ENCODE data around the gene THRB.

THRB gene

GRCh38 chr3:24487325-24488262 is 7.1 kb downstream of the THRB start:
- no peak for DNase-seq

- DNase-seq, result no peak
Measured at GRCh38 chr3:24485511-24485910, 9.1 kb downstream of the THRB start.

GRCh38 chr3:24483873-24484272 is 10.8 kb downstream of the THRB start:
- no peak for DNase-seq

- DNase-seq, result no peak
Measured at GRCh38 chr3:24482096-24482705, 12.4 kb downstream of the THRB start.

GRCh38 chr3:24481193-24481592 is 13.5 kb downstream of the THRB start:
- DNase-seq, result no peak

- DNase-seq, result no peak
Measured at GRCh38 chr3:24480497-24480896, 14.2 kb downstream of the THRB start.

GRCh38 chr3:24479816-24480215 is 14.8 kb downstream of the THRB start:
- no peak for DNase-seq

GRCh38 chr3:24476871-24477656 is 17.6 kb downstream of the THRB start:
- DNase-seq, result no peak

- no peak for DNase-seq
Measured at GRCh38 chr3:24475925-24476324, 18.7 kb downstream of the THRB start.

- DNase-seq, result no peak
Measured at GRCh38 chr3:24474862-24475261, 19.8 kb downstream of the THRB start.

- DNase-seq, result no peak
Measured at GRCh38 chr3:24472358-24472757, 22.3 kb downstream of the THRB start.

GRCh38 chr3:24471486-24471885 is 23.2 kb downstream of the THRB start:
- no peak for DNase-seq

GRCh38 chr3:24470277-24470676 is 24.4 kb downstream of the THRB start:
- no peak for DNase-seq

- DNase-seq, result no peak
Measured at GRCh38 chr3:24464389-24464788, 30.3 kb downstream of the THRB start.

- DNase-seq, result no peak
Measured at GRCh38 chr3:24462737-24463136, 31.9 kb downstream of the THRB start.

GRCh38 chr3:24460974-24461373 is 33.7 kb downstream of the THRB start:
- DNase-seq, result no peak

- DNase-seq, result no peak
Measured at GRCh38 chr3:24457719-24458118, 36.9 kb downstream of the THRB start.

GRCh38 chr3:24454856-24455255 is 39.8 kb downstream of the THRB start:
- DNase-seq, result no peak

GRCh38 chr3:24454393-24454792 is 40.3 kb downstream of the THRB start:
- no peak for DNase-seq

- DNase-seq, result no peak
Measured at GRCh38 chr3:24451461-24452099, 43.1 kb downstream of the THRB start.

- DNase-seq, result no peak
Measured at GRCh38 chr3:24450160-24450907, 44.3 kb downstream of the THRB start.

GRCh38 chr3:24447836-24448235 is 46.8 kb downstream of the THRB start:
- no peak for DNase-seq
